Measurements from ENCODE around the gene HTRA3.
A peak's percentile ranks its signal among the peaks of the same experiment; 100 is the strongest.

HTRA3 gene

GRCh38 chr4:8303485-8304281, 34.1 kb downstream of the HTRA3 start:
- TF ChIP-seq, protein P1, sequence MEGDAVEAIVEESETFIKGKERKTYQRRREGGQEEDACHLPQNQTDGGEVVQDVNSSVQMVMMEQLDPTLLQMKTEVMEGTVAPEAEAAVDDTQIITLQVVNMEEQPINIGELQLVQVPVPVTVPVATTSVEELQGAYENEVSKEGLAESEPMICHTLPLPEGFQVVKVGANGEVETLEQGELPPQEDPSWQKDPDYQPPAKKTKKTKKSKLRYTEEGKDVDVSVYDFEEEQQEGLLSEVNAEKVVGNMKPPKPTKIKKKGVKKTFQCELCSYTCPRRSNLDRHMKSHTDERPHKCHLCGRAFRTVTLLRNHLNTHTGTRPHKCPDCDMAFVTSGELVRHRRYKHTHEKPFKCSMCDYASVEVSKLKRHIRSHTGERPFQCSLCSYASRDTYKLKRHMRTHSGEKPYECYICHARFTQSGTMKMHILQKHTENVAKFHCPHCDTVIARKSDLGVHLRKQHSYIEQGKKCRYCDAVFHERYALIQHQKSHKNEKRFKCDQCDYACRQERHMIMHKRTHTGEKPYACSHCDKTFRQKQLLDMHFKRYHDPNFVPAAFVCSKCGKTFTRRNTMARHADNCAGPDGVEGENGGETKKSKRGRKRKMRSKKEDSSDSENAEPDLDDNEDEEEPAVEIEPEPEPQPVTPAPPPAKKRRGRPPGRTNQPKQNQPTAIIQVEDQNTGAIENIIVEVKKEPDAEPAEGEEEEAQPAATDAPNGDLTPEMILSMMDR (IDR thresholded peaks at IDR 0.05): no peak
- no peak overlapping the region for H3K4me3 ChIP-seq (ENCODE audit: low read depth in 1 of 2, low read length in 1 of 2)

DNA sequence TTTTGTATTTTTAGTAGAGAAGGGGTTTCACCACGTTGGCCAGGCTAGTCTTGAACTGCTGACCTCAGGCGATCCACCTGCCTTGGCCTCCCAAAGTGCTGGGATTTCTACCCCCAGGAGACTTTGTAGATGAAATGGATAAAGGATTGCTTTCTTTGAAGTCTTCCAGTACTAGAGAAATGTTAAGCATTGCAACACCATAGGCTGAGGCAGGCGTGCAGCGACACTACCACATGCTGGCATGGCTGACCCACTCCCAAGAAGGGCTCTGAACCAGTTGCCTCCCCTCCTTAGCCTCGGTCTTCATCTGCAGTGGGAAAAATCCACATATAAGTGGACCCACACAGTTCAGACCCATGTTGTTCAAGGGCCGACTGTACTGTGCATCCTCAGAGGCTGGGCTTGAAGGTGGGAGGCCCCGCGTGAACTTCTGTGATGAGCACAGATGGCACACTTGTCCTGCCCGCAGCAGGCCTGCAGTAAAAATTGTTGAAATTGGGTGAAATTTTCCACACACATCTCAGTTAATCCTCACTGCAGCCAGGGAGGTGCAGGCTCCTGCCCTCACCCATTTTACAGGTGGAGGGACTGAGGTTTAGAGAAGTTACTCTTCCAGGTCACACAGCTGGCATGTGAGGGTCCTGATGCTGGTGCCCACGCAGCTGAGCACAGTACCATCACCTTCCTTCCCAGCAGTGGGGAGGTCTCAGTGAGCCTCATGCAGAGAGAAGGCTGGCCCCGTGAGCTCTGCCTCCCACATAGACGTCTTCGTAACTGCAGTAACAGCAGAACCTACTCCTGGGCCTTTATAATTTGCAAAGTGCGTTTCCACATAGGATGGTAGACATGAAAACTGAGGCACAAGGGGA, 35.5 kb downstream of the HTRA3 start:
- no peaks in the 10 kb centered on the region for H3K9me3 ChIP-seq
- peaks cover 0 to 18% of the 10 kb centered on the region in 2 experiments for H3K4me1 ChIP-seq (ENCODE audit: control insufficient read depth in 1 of 2, insufficient read depth in 1 of 2, low read depth in 1 of 2, low read length in 1 of 2)
- TF ChIP-seq, protein P1 (IDR thresholded peaks at IDR 0.05): no peak
- no peak overlapping the region for H3K27ac ChIP-seq
- no peaks in the 10 kb centered on the region for H3K27me3 ChIP-seq
- H3K4me3 ChIP-seq (ENCODE audit: low read depth in 1 of 2, low read length in 1 of 2): no peak overlapping the region
- H3K36me3 ChIP-seq: peaks cover 35% of the 10 kb centered on the region

More at GRCh38 chr4:8303485-8304281, 34.1 kb downstream of the HTRA3 start:
- H3K9me3 ChIP-seq: no peaks in the 10 kb centered on the region
- H3K27me3 ChIP-seq: no peaks in the 10 kb centered on the region
- peaks cover 37% of the 10 kb centered on the region for H3K36me3 ChIP-seq
- peak overlapping the region; percentile 29 for H3K27ac ChIP-seq
- H3K4me1 ChIP-seq (ENCODE audit: control insufficient read depth in 1 of 2, insufficient read depth in 1 of 2, low read depth in 1 of 2, low read length in 1 of 2): peaks cover 0 to 10% of the 10 kb centered on the region in 2 experiments

DNA sequence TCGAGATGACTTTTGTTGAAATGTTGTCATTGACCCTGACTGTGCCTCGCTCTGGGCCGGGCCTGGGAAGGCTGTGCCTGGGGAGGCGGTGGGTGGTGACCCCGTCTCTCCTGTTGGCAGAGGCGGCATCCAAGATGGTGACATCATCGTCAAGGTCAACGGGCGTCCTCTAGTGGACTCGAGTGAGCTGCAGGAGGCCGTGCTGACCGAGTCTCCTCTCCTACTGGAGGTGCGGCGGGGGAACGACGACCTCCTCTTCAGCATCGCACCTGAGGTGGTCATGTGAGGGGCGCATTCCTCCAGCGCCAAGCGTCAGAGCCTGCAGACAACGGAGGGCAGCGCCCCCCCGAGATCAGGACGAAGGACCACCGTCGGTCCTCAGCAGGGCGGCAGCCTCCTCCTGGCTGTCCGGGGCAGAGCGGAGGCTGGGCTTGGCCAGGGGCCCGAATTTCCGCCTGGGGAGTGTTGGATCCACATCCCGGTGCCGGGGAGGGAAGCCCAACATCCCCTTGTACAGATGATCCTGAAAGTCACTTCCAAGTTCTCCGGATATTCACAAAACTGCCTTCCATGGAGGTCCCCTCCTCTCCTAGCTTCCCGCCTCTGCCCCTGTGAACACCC, 36.4 kb downstream of the HTRA3 start:
- TF ChIP-seq, protein P1 (IDR thresholded peaks at IDR 0.05): no peak
- Histone ChIP-seq H3K4me1 (ENCODE audit: control insufficient read depth in 1 of 2, insufficient read depth in 1 of 2, low read depth in 1 of 2, low read length in 1 of 2) (peaks cover 0 to 18% of the 10 kb centered on the region in 2 experiments), H3K9me3 (no peaks in the 10 kb centered on the region), H3K27ac (no peak overlapping the region), H3K4me3 (ENCODE audit: low read depth in 1 of 2, low read length in 1 of 2) (no peak overlapping the region), H3K36me3 (peaks cover 35% of the 10 kb centered on the region), H3K27me3 (no peaks in the 10 kb centered on the region)

DNA sequence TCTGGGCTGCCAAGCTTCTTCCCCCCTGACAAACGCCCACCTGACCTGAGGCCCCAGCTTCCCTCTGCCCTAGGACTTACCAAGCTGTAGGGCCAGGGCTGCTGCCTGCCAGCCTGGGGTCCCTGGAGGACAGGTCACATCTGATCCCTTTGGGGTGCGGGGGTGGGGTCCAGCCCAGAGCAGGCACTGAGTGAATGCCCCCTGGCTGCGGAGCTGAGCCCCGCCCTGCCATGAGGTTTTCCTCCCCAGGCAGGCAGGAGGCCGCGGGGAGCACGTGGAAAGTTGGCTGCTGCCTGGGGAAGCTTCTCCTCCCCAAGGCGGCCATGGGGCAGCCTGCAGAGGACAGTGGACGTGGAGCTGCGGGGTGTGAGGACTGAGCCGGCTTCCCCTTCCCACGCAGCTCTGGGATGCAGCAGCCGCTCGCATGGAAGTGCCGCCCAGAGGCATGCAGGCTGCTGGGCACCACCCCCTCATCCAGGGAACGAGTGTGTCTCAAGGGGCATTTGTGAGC, 37.0 kb downstream of the HTRA3 start:
- Histone ChIP-seq H3K36me3 (peaks cover 35% of the 10 kb centered on the region), H3K9me3 (no peaks in the 10 kb centered on the region), H3K4me1 (ENCODE audit: control insufficient read depth in 1 of 2, insufficient read depth in 1 of 2, low read depth in 1 of 2, low read length in 1 of 2) (peaks cover 0 to 18% of the 10 kb centered on the region in 2 experiments), H3K27me3 (no peaks in the 10 kb centered on the region), H3K4me3 (ENCODE audit: low read depth in 1 of 2, low read length in 1 of 2) (no peak overlapping the region), H3K27ac (no peak overlapping the region)
- TF ChIP-seq, protein P1 (IDR thresholded peaks at IDR 0.05): no peak

DNA sequence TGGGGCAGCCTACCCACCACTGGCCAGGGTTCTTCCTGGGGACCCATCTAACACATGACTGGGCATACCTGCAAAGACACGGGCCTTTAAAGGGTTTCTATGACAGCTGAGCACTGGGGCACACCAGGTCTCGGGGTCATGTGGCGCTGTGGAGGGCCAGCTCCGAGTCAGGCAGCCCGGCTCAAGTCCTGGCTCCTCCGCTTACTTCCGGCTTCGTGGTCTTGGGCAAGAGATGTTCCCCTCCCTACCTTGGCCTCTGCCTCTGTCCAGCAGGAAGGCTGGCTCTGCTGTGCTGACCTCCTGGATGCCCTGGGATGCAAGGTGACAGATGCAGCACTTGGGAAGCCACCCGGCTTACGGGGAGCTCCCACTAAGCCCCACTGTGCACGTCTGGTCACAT, 37.6 kb downstream of the HTRA3 start:
- Histone ChIP-seq H3K27me3 (no peaks in the 10 kb centered on the region), H3K4me3 (ENCODE audit: low read depth in 1 of 2, low read length in 1 of 2) (no peak overlapping the region), H3K4me1 (ENCODE audit: control insufficient read depth in 1 of 2, insufficient read depth in 1 of 2, low read depth in 1 of 2, low read length in 1 of 2) (peaks cover 0 to 22% of the 10 kb centered on the region in 2 experiments), H3K27ac (no peak overlapping the region), H3K9me3 (no peaks in the 10 kb centered on the region), H3K36me3 (peaks cover 32% of the 10 kb centered on the region)
- TF ChIP-seq, protein P1 (IDR thresholded peaks at IDR 0.05): no peak

Data from neutrophil (primary cell).